ENCODE data around the gene ASPSCR1.

- no peak for TF ChIP-seq CTCF (IDR thresholded peaks at IDR 0.05 in 8 of 11, conservative IDR thresholded peaks at IDR 0.05 in 3 of 11)
- no peak for TF ChIP-seq POLR2A (IDR thresholded peaks at IDR 0.05)
These were observed 32.6 kb upstream of the ASPSCR1 start for GRCh38 chr17:81944858-81945257.

All from spleen (tissue), 7 donors.